Measurements from ENCODE around the gene IRF4. TPM values are rescaled to one million over a fixed set of nuclear protein-coding genes. Genes with fewer than 3 reads are reported as not detected.

Gene IRF4
- total RNA-seq, 8 experiments from 2014 or later, result 0.04 to 0.24 (median 0.12) TPM; not detected in 2

DNA sequence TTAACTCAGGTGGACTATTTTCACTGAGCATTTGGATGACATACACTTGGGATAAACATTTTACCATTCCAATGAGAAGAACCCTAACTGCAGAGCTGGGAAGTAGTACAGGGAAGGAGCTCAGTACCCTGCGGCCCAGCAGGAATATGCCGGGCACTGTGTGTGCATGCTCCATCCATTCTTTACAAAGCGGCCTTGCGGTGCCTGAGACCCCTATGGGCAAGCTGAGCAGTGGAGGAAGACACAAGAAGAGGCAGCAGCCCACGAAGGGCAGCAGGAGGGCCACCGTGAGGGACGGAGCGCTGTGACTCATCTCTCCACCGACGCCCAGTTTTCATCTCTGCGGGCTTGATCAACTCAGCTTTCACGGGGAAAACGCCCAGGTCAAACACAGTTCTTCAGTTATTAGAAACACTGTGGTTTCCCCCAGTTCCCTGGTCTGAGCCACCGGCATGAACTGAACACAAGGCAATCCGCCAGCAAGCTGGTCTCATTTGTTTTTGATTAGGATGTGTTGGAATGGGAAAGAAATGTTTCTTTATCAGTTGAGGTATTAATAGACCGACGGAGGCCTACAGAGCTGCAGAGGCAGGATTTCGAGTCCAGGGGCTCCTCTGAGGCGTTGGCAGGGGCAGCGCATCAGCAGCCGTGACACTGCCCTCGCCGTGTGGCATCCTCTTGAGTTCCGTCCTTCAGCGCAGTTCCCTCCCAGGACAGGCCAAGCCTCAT, 44.9 kb downstream of the IRF4 start:
- ATAC-seq (replicated peaks in 6 of 8), result peak in 3 of 8 experiments; percentile 52 to 95 (median 94)
- Histone ChIP-seq H3K27ac (no peak overlapping the region), H3K4me3 (no peak overlapping the region), H3K4me1 (replicated peaks in 1 of 2) (no peaks in the 10 kb centered on the region)
- 8 to 100% (median 85%) methylated on average over 1 to 14 of the region's 25 CpGs; no CpG with 5 or more reads in 2 of the 10 experiments for WGBS, 10 experiments
- in situ Hi-C loops (cut with MboI; ENCODE audit: low pct_unique_long_range_greater_than_20kb in 2 of 9, low sequenced_read_pairs in 9 of 9, unreplicated experiment in 9 of 9), result no loop called here

DNA sequence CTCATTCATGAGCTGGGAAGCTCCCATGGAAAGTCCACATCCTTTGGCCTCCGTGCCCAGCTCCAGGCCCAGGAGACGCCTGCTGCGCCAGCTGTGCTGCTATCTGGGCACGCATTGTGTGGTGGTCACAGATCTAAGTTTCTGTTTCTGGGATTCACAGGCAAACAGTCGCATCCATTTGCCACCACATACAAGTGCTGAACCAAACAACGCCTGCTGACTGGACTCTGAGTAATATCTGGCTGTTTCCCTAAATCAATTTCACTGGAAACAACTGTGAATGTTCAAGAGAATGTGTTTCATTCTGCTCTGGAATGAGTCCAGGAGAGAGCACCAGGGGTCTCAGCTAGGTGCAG, 45.5 kb downstream of the IRF4 start:
- WGBS, 10 experiments, result 60 to 100% (median 92%) methylated on average over 1 to 5 of the region's 6 CpGs; no CpG with 5 or more reads in 6 of the 10 experiments
- no peak overlapping the region for H3K4me3 ChIP-seq
- H3K27ac ChIP-seq, result no peak overlapping the region
- no peaks in the 10 kb centered on the region for H3K4me1 ChIP-seq (replicated peaks in 1 of 2)
- in situ Hi-C loops (cut with MboI; ENCODE audit: low pct_unique_long_range_greater_than_20kb in 2 of 9, low sequenced_read_pairs in 9 of 9, unreplicated experiment in 9 of 9), result no loop called here
- no peak for ATAC-seq (replicated peaks in 6 of 8)

DNA sequence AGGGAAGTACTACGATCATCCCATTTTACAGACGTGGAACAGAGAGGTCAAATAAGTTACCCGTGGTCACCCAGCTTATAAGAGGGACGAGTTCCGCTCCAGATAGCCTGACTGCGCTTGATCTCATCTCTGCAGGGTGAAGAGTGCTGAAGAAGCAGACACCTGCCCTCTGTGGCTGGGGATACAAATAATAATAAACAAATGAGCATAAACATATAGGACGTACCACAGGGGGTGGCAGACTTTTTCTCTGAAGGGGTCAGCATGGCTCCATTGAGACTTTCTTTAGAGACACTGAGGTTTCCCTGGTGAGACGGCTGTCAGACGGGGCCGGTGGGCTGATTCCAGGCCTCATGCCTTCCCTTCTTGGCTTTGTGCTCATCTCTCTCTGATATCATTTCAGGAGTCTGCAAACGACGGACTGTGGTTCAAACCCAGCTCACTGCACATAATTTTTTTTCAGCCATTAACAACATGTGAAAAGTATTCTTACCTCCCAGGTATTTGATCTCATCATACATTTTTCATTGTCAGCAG, 47.1 kb downstream of the IRF4 start:
- H3K4me3 ChIP-seq, result no peak overlapping the region
- no peak for ATAC-seq (replicated peaks in 6 of 8)
- in situ Hi-C loops (cut with MboI; ENCODE audit: low pct_unique_long_range_greater_than_20kb in 2 of 9, low sequenced_read_pairs in 9 of 9, unreplicated experiment in 9 of 9), result no loop called here
- no peaks in the 10 kb centered on the region for H3K4me1 ChIP-seq (replicated peaks in 1 of 2)
- no peak overlapping the region for H3K27ac ChIP-seq
- 40 to 95% (median 65%) methylated on average over 3 to 10 of the region's 12 CpGs; no CpG with 5 or more reads in 1 of the 10 experiments for WGBS, 10 experiments

DNA sequence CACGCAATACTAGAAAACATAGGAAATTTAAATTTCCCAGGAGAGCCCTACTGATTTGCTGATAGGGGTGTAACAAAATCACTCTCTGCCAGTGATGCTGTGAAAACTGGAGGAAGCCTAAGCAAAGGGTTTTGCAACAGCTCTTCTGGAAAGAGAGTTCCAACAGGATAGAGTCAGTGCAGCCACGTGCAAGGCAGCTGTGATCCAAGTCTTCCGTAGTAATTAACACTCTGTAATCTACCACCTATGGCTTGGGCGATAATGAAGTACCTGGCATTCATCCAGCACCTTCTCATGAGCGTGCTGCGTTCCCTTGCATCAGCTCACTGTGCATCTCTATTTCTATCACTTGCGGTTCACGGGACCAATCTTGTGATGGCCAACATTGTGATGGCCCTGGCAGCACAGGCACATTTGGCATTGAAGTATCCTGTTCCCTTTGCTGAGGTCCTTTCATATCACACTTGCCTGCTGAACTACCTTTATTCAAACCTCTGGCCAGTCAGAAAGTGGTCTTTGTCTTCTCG, 48.2 kb downstream of the IRF4 start:
- ATAC-seq (replicated peaks in 6 of 8), result peak in 2 of 8 experiments; percentile 11 to 19
- Histone ChIP-seq H3K4me3 (no peak overlapping the region), H3K4me1 (replicated peaks in 1 of 2) (no peaks in the 10 kb centered on the region), H3K27ac (no peak overlapping the region)
- WGBS, 10 experiments, result 6 to 100% (median 73%) methylated on average over 1 to 7 of the region's 9 CpGs; no CpG with 5 or more reads in 1 of the 10 experiments
- in situ Hi-C loops (cut with MboI; ENCODE audit: low pct_unique_long_range_greater_than_20kb in 2 of 9, low sequenced_read_pairs in 9 of 9, unreplicated experiment in 9 of 9), result no loop called here

DNA sequence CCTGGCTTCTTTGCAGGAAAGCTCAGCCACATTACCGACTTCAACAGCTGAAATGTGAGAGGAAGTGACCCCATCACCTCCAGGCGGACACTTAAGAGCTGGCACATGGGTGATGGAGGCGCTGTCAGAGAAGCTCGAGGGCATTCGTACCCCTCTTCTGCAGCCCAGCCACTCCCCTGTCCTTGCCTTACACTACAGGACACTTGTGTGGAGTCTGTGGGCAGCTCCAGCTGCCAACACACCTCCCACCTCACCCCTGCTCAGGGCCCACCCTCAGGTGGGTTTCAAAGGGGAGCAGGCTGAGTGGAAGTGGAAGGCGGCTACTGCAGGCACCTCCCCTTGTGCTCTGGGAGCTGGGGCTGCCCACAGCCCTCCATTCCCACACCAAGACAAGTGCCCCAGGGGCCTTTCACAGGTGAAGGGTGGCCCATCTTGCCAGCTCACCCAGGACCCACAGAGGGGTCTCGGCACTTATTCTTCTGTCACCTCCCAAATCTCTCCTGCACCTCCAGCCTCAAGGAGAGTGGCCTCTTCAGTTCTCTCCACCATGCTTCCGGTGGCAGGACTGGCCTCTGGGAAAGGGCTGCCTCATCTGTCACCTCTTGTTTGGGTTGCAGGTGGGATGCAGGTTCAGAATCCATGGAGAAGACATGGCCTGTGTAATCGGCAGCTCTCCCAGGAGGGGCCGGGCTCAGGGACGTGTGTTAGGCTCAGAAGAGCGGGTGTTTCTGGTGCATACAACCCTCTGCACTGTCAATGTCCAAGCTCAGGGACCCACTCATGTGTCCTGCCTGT, 49.8 kb downstream of the IRF4 start:
- no peaks in the 10 kb centered on the region for H3K4me1 ChIP-seq (replicated peaks in 1 of 2)
- WGBS, 10 experiments, result 50 to 100% (median 82%) methylated on average over 1 to 5 of the region's 12 CpGs; no CpG with 5 or more reads in 4 of the 10 experiments
- ATAC-seq (replicated peaks in 6 of 8), result no peak
- no peak overlapping the region for H3K27ac ChIP-seq
- in situ Hi-C loops (cut with MboI; ENCODE audit: low pct_unique_long_range_greater_than_20kb in 2 of 9, low sequenced_read_pairs in 9 of 9, unreplicated experiment in 9 of 9), result no loop called here
- no peak overlapping the region for H3K4me3 ChIP-seq

DNA sequence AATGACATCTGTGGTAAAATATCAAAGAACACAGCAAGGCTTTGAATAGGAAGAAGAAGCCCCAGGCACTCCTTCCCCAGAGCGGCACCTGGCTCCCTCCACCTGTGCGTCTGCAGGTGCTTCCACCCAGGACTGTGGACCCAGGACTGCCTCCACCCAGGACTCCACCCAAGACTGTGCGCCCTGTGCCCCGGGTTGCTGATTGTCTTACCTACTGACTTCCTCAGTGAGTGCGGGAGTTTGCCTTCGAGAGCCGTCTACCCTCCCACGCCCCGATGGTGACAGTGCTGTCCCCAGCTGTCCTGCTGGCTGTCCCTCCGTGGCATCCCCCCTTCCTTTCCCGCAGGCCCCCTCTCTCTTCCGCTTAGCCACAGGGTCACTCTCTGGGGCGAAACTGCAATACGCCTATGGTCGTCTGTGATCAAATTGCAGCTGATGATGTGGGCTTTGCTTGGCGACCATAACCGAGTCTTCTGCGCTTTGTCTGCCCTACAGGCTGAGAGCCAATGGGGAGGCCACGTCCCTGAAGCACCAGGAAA, 52.1 kb downstream of the IRF4 start:
- in situ Hi-C loops (cut with MboI; ENCODE audit: low pct_unique_long_range_greater_than_20kb in 2 of 9, low sequenced_read_pairs in 9 of 9, unreplicated experiment in 9 of 9), result no loop called here
- no peak overlapping the region for H3K4me3 ChIP-seq
- 73 to 100% (median 80%) methylated on average over 1 to 7 of the region's 19 CpGs; no CpG with 5 or more reads in 5 of the 10 experiments for WGBS, 10 experiments
- no peak for ATAC-seq (replicated peaks in 6 of 8)
- H3K4me1 ChIP-seq (replicated peaks in 1 of 2), result no peaks in the 10 kb centered on the region
- no peak overlapping the region for H3K27ac ChIP-seq

DNA sequence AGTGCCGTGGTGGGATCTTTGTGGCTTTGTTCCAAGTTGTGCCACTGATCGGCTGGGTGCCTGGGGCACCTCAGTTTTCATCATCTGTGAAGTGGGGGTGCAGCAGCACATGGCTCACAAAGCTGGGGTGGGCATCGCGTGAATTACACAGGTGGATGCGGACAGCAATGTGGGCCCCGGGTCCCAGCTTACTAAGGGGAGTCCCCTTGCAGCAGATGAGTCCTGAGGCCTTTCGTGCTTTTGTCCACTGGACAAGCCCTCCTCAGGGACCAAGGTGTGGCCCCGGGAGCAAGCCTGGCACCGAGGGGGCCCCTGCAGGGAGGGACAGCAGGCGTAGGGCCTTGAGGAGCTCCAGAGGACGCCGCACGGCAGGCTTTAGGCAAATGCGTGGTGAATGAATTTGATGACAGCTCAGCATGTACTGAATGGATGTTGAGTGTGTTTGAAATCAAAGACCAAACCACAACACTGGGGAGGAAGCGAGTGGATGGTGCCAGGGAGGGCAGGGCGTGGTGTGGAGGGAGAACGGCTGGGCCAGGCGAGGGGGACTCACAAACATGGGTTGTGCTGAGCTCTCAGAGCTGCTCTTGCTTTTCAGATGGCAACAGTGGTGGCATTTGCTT, 53.2 kb downstream of the IRF4 start:
- Histone ChIP-seq H3K27ac (no peak overlapping the region), H3K4me3 (no peak overlapping the region), H3K4me1 (replicated peaks in 1 of 2) (no peaks in the 10 kb centered on the region)
- in situ Hi-C loops (cut with MboI; ENCODE audit: low pct_unique_long_range_greater_than_20kb in 2 of 9, low sequenced_read_pairs in 9 of 9, unreplicated experiment in 9 of 9), result no loop called here
- ATAC-seq (replicated peaks in 6 of 8), result peak in 2 of 8 experiments; percentile 38 to 81
- 0 to 100% (median 71%) methylated on average over 1 to 11 of the region's 18 CpGs; no CpG with 5 or more reads in 2 of the 10 experiments for WGBS, 10 experiments

DNA sequence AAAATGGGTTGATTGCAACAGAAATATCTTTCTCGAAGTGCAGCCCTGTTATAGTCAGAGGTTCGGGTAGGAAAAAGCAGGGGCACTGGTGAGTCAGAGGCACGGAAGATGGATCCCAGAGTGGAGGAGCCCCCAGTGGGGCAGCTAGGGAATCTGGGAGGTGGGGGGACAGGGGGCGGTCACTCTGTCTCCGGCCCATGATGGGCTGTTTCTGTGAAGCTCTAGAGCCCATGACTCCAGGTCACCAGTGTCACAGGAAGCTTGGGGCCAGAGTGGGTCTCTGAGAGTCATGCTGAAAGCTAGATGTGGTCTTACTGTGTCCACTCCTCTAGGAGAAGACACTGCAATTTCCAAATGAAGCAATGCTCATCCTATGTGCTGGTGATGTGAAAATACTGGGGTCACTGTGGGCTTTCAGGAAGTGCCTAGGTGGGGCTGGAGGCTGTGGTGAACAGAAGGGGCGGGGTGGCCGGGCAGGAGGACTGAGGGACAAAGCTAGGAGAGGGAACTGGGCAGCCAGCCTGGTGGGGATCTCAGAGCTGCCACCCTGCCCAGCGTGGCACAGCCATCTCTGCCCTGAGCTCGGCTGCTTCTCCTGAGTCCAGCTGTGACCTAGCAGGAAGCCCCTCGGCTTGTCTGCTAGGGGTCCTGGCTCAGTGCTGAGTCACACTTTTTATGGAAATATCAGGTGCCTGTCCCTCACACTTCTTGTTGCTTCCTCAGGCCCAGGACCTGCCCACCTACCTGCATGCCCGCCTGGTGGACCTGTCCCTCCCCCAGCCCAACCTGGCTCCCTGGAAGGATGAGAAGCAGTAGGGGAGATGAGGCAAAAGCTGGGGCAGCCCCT, 54.2 kb downstream of the IRF4 start:
- no peak overlapping the region for H3K27ac ChIP-seq
- H3K4me1 ChIP-seq (replicated peaks in 1 of 2), result no peaks in the 10 kb centered on the region
- in situ Hi-C loops (cut with MboI; ENCODE audit: low pct_unique_long_range_greater_than_20kb in 2 of 9, low sequenced_read_pairs in 9 of 9, unreplicated experiment in 9 of 9), result no loop called here
- H3K4me3 ChIP-seq, result no peak overlapping the region
- no peak for ATAC-seq (replicated peaks in 6 of 8)
- 21 to 74% (median 68%) methylated on average over 1 to 5 of the region's 11 CpGs; no CpG with 5 or more reads in 6 of the 10 experiments for WGBS, 10 experiments

DNA sequence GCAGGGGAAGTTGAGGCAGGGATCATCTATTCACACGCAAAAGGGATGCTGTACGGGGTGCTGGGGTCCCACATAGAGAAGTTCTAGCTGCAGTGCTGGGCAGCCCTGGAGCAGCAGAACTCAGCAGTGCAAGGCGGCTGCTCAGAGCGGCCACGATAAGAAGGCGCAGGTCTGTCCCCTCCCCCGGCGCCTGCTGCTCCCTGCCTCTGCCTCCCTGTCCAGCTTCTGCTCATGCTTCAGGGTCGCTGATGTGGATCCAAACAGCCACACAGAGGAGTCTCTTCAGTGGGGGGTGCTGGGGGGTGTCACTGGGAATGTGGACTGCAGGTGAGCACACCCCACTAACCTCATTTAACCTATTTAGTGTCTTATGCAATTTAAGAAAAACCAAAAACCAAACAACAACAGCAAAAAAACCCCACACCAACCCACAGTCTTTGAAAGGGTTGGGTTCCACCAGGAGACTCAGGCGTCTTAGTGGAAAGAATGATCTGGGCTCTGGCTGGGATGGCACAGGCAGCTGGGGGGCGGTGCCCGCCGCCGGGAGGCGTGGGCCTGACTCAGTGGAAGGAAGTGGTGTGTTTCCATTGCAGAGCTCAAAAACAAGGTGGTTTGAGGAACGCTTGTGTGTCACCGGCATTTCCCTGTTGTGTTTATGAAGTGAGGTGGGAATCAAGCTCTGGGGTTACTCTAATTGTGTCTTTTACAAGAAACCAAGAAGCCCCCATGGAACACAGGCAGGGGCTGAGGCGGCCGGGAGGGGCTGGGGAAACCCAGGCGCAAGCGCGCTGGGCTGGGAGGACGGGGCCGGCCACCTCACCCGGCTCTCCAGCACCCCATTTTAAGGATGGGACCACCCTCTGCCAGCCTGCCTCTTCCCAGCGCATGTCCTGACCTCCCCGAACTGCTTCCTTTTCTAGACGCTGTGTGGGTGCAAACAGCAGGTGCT, 55.1 kb downstream of the IRF4 start:
- no peaks in the 10 kb centered on the region for H3K4me1 ChIP-seq (replicated peaks in 1 of 2)
- in situ Hi-C loops (cut with MboI; ENCODE audit: low pct_unique_long_range_greater_than_20kb in 2 of 9, low sequenced_read_pairs in 9 of 9, unreplicated experiment in 9 of 9), result no loop called here
- no peak for ATAC-seq (replicated peaks in 6 of 8)
- 46 to 85% (median 78%) methylated on average over 2 to 13 of the region's 28 CpGs; no CpG with 5 or more reads in 3 of the 10 experiments for WGBS, 10 experiments
- no peak overlapping the region for H3K27ac ChIP-seq
- no peak overlapping the region for H3K4me3 ChIP-seq

DNA sequence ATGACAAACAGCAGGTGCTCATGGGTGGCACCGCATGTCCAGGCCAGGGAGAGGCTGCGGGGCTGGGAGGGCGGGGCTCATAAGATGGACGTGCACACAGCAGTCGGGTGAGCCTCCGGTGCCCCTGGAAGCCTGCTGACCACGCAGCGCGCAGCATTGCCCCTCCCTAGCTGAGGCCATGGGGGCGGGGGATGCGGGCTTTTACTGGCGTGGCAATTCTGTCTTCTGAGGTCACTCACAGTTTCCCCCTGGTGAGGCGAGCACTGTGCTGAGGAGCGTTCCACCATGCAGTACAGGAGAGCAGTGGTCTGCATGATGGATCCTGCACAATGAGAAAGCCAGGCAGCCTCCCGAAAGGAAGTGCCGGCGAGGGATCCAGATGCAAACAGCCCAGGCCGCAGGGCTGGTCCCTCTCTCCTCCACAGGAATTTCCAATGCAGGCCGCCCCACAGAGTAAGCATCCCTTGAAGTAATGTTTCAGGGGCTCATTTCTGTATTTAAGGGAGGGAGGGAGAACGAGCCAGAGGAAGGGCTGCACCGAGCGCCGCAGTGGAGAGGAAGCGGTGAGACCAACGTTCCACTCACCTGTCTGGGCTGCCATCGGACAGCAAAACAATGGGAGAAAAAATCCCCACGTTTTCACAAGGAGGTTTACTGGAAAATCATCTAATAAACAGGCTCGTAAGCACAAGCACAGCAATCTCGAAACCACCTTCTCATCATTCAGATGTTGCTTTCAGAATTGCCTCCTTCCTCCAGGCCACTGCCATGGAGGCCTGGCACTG, 56.0 kb downstream of the IRF4 start:
- Histone ChIP-seq H3K27ac (no peak overlapping the region), H3K4me3 (no peak overlapping the region), H3K4me1 (replicated peaks in 1 of 2) (no peaks in the 10 kb centered on the region)
- in situ Hi-C loops (cut with MboI; ENCODE audit: low pct_unique_long_range_greater_than_20kb in 2 of 9, low sequenced_read_pairs in 9 of 9, unreplicated experiment in 9 of 9), result no loop called here
- WGBS, 10 experiments, result 53 to 100% (median 78%) methylated on average over 1 to 12 of the region's 29 CpGs; no CpG with 5 or more reads in 6 of the 10 experiments
- no peak for ATAC-seq (replicated peaks in 6 of 8)
